Breast epithelium (tissue), 3 donors: ENCODE results near the gene BMAL1.

Experiments used
- CTCF ChIP-seq, 3 donors: fragments of 450-650 bp; IDR thresholded peaks; one replicate each; pipeline ENCODE4 v1.5.1; 2016 to 2017; ENCODE audit warnings: antibody characterized with exemption in 3 of 3, mild to moderate bottlenecking in 3 of 3, moderate library complexity in 3 of 3
- POLR2A ChIP-seq: fragments of 450-650 bp; IDR thresholded peaks from one replicate; pipeline ENCODE4 v1.6.1; 2016; ENCODE audit warnings: antibody characterized with exemption, mild to moderate bottlenecking, moderate library complexity
- POLR2AphosphoS5 ChIP-seq, 3 donors: sonication (generic); formaldehyde crosslinking; IDR thresholded peaks; one replicate each; pipeline ENCODE4 v1.6.1; 2017; ENCODE audit warnings: antibody characterized with exemption in 3 of 3

GRCh38 chr11:13289081-13289480, 11.5 kb downstream of the BMAL1 start:
- TF ChIP-seq CTCF (IDR thresholded peaks at IDR 0.05) (no peak), POLR2A (no peak), POLR2AphosphoS5 (IDR thresholded peaks at IDR 0.05) (no peak)
